ENCODE results near the gene RFK.
"Not testable (repeated sequence)": the region's sequence is repeated elsewhere in the genome, so short reads cannot be mapped to it uniquely, and the experiment has no call there.

Gene RFK

DNA sequence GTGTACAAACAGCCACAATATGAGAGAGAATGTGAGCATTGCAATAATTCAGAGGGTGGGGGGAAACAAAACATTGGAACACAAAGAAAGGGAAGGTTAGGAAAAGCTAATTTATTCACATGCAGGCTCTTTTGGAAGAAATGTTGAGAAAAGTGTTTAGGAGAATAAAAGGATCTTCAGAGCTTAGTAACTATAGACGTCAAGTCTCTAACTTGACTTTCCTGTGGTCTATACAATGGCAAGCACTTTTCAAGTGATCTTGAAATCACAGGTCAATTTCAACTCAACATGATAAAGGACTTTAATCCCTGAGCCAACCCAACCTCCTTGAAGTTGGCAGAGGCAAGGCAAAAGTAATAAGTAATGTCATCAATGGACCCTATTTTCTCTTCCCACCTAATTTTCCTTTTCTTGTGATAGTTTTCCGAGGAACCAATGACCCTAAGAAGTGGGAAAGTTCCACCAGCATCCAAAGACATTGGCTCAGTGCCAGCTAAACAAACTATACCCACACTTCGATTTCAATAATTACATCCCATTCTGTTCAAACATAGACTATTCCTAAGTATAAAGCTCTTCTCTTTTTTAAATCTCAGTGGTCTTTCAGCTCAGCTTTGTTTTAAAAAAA is 23.7 kb downstream of the RFK start:
- no peak for DNase-seq (ENCODE audit: low spot score)

DNA sequence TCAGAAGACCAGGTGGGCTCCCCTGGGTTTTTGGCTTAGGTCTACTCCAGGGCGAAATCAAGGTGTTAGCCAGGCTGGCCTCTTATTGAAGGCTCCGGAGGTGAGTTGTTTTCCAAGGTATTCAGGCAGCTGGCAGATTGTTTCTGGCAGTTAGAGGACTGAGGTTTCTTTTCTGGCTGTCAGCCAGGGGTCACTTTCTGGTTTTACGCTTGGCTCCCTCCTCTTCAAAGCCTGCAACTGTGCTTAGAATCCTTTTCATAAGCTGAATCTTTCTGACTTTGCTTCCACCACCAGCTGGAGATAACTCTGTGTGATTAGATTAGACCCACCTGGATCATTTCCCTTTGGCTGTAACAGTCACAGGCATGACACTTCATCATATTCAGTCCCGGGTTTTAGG is 24.6 kb downstream of the RFK start:
- no peak for DNase-seq (ENCODE audit: low spot score)

- no peak for DNase-seq (ENCODE audit: low spot score)
Observed at GRCh38 chr9:76366275-76366674, 28.0 kb downstream of the RFK start.

- no peak for DNase-seq (ENCODE audit: low spot score)
Observed at GRCh38 chr9:76365028-76365427, 29.2 kb downstream of the RFK start.

- no peak for DNase-seq (ENCODE audit: low spot score)
Observed at GRCh38 chr9:76363032-76363395, 31.2 kb downstream of the RFK start.

GRCh38 chr9:76362332-76363031 is 31.7 kb downstream of the RFK start:
- DNase-seq (ENCODE audit: low spot score): not testable (repeated sequence)

DNA sequence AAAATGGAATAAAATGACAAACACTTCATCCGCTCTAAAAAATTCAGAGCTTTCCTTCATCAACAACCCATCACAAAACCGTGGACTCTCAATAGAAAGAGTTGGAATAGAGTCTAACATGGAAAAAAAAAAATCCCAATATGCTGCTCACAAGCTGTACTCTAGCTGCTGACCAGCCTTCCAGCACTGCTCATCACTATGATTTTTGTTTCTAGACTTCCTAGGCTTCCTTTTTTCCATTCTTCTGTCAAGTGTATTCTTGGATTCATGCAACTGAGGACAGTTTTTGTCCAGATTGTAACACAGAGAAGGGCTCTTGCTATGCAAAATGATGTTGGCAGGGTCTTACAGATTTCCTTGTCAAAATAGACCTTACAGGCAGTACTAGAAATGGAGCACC is 34.5 kb downstream of the RFK start:
- no peak for DNase-seq (ENCODE audit: low spot score)

DNA sequence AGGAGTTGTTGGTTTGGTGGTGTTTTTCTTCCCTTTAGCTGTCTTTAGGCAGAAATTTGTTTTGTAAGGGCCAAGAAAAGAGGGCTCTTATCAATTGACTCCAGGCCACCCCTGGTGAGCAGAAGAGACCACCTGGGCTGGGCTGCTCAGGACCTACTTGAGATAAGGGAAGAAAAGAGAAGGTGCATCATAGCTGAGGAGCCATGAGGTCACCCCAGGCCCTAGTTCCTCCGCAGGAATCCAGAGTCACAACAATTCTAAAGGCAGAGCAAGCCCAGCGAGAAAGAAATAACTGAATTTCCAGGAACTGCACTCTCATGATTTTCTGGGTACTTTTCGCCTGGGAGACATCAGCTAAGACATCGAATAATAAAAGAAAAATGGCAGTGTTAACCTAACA is 34.9 kb downstream of the RFK start:
- DNase-seq (ENCODE audit: low spot score): no peak

DNA sequence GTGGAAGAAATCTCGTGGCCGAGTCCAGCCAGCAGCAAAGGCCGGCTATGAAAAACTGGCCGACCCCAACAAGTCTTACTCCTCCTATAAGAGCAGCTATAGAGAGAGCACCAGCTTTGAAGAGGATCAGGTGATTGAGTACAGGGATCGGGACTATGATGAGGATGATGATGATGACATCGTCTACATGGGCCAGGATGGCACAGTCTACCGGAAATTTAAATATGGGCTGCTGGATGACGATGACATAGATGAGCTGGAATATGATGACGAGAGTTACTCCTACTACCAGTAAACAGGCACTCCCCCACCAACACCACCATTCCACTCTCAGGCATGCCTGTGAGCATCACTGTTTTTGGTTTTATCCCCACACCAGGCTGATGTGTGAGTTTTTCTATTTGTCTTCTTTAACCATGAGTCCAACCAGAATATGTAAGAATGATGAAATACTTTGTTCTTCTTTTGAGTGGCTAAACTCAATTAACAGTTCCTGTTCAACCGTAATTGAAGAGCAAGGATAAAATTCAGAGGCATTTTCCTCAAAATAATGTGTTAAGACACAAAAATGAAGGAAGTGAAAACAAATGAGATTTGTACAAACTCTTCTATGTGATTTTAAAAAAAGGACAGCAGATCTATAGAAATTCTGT is 35.5 kb downstream of the RFK start:
- no peak for DNase-seq (ENCODE audit: low spot score)

- DNase-seq (ENCODE audit: low spot score): no peak
Observed at GRCh38 chr9:76357555-76357954, 36.7 kb downstream of the RFK start.

DNA sequence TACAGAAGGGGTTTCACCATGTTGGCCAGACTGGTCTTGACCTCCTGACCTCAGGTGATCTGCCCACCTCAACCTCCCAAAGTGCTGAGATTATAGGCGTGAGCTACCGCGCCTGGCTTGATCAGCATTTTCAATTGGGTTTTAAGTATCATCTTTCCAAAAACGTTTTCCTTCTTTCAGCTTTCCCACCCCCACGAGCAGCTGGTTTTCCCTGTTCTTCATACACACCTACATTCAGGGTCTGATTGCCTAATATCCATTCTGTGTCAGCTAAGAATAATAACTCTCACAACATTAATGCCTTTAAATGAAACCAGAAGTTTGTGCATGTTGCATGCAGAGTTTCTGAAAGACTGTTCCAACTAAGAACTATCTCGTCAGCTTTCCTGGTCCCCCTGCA is 38.3 kb downstream of the RFK start:
- DNase-seq (ENCODE audit: low spot score): no peak

DNA sequence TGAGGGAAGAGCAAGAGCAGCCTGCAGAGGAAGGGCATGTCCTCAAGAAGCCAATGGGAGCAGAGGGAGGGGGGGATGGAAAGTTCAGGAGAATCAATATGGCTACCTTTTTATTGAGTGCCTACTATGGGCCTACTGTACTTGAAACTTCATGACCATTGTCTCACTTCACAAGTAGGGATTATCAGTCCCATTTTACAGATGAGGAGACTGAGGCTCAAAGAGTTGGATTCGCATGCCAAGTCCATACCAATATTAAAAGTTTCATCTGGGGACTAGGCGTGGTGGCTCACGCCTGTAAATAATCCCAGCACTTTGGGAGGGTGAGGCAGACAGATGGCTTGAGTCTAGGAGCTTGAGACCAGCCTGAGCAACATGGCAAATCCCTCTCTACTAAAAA is 40.0 kb downstream of the RFK start:
- DNase-seq (ENCODE audit: low spot score): no peak

GRCh38 chr9:76353280-76353679 is 40.9 kb downstream of the RFK start:
- no peak for DNase-seq (ENCODE audit: low spot score)

DNA sequence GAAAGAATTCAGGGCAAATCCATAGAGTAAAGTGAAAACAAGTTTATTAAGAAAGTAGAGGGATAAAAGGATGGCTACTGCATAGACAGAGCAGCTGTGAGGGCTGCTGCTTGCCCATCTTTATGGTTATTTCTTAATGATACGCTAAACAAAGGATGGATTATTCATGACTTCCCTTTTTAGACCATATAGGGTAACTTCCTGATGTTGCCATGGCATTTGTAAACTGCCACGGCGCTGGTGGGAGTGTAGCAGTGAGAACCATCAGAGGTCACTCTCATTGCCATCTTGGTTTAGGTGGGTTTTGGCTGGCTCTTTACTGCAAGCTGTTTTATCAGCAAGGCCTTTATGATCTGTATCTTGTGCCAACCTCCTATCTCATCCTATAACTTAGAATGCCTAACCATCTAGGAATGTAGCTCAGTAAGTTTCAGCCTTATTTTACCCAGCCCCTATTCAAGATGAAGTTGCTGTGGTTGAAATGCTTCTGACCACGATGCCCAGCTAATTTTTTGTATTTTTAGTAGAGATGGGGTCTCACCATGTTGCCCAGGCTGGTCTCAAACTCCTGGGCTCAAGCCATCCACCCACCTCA is 42.1 kb downstream of the RFK start:
- no peak for DNase-seq (ENCODE audit: low spot score)

DNA sequence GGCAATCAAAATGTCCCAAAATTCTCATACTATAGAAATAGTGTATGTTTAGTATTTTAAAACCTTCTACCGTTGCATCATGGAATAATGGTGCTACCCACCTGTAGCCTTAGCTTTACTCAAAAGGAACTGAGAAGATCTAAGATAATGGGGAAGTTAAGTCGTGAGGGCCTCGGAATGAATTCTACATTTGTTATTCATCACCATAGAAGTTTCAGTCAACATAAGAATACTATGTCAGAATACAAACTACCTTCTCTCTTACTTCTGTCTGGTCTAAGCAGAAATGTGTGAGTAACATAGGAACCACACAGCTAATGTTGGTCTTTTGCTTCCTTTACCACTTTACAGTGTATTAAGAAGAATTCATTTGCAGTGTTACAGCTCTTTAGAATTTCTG is 43.2 kb downstream of the RFK start:
- no peak for DNase-seq (ENCODE audit: low spot score)

DNA sequence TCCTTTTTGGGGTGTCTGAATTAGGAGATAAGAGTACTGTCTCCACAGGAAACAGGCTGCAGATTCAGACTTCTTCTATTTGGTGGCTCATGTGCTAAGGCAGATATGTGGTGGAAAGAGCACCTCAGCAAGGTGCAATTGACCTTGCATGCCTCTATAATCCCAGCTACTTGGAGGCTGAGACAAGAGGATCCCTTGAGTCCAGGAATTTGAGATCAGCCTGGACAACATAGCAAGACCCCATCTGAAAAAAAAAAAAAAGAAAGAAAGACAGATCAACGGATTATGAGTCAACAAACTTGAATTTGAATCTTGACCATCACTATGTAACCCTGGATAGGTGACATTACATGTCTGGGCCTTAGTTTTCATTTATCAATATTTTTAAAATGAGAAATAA is 44.4 kb downstream of the RFK start:
- no peak for DNase-seq (ENCODE audit: low spot score)

GRCh38 chr9:76342858-76343257 is 51.4 kb downstream of the RFK start:
- no peak for DNase-seq (ENCODE audit: low spot score)

GRCh38 chr9:76342201-76342600 is 52.0 kb downstream of the RFK start:
- DNase-seq (ENCODE audit: low spot score): no peak

GRCh38 chr9:76341616-76342015 is 52.6 kb downstream of the RFK start:
- DNase-seq (ENCODE audit: low spot score): no peak

DNA sequence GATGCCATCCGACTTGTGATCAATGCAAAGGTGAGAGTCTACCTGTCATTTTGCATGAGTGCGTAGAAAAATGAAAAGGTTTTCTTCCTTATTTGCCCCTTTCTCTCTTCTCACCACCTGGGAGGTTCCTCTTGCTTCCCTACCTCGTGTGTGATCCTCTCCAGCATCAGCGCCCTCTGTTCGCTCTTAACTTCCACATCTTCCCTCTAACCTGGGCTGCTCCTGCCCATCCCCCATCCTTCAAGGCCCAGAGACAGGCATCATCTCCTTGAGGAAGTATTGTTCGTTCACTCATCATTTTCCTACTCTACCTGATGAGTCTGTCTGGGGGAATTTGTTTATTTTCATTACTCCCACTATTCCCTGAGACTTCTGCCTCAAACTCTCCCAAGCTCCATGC is 55.8 kb downstream of the RFK start:
- DNase-seq (ENCODE audit: low spot score): no peak

DNA sequence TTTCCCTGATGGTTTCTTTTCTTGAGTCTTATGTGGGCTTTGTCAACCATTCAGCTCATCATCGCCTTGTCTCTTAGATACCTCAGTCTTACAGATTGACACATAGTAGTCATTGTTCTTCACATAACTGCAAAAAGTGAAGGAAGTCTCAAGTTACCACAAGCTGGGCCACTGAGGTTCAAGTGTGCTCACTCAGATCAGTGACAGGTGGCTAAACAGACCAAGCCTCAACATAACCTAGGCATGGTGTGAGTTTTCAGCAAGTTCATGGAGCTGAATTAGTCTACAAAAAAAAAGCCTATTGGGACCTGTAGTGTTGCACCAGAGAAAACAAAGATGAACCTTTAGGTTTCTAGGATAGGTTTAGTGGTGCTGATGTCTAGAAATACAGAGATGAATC is 58.2 kb downstream of the RFK start:
- DNase-seq (ENCODE audit: low spot score): no peak

All from COLO829 (cell line).